ENCODE data around the gene SLC26A11. TPM values are rescaled to one million over a fixed set of nuclear protein-coding genes. Genes with fewer than 3 reads are reported as not detected.

The SLC26A11 gene
- polyA plus RNA-seq, 2 of the 4 experiments (the other 2 are of a cell fraction) = 8.3 to 13.7 TPM

GRCh38 chr17:80224683-80225082 lies 4.5 kb downstream of the SLC26A11 start (continued):
- TF ChIP-seq HMGXB4 (CRISPR knock-in tag; IDR thresholded peaks at IDR 0.05; ENCODE audit: borderline replicate concordance) (no peak), CTCF (IDR thresholded peaks at IDR 0.05) (no peak)

- ChIA-PET CTCF (interaction anchor here (0.6 to 3.3 kb wide), 7 partner anchors 13 to 733 kb away, joined by 3 to 22 read pairs (median 4); partner anchors contain the start of gene GAA), POLR2A (interaction anchor here (0.6 kb wide), 1 partner anchor 392 kb away, joined by 6 read pairs; no protein-coding TSS in a partner anchor)
- TF ChIP-seq HES2 (IDR thresholded peaks at IDR 0.05) (no peak), MYC (IDR thresholded peaks at IDR 0.05; ENCODE audit: borderline replicate concordance, low read length) (no peak), HOXB5 (CRISPR knock-in tag; IDR thresholded peaks at IDR 0.05) (no peak), EHF (CRISPR knock-in tag; IDR thresholded peaks at IDR 0.05) (no peak), TP53 (CRISPR knock-in tag; IDR thresholded peaks at IDR 0.05) (no peak), HMGXB4 (CRISPR knock-in tag; IDR thresholded peaks at IDR 0.05; ENCODE audit: borderline replicate concordance) (no peak), JUN (IDR thresholded peaks at IDR 0.05) (no peak), REST (IDR thresholded peaks at IDR 0.05) (no peak), ESRRA (IDR thresholded peaks at IDR 0.05; ENCODE audit: borderline replicate concordance, low read length) (no peak)
- DNase-seq (ENCODE audit: low read depth in 1 of 2, low spot score in 1 of 2) (no peak), ATAC-seq (no peak), FAIRE-seq (no peak)
- Histone ChIP-seq H3K4me3 (no peak overlapping the region), H3K27ac (no peak overlapping the region), H3K4me1 (peaks cover 5% of the 10 kb centered on the region), H3K9me3 (no peaks in the 10 kb centered on the region), H3K4me2 (no peak overlapping the region)
- 91% methylated on average over 6 of the region's 6 CpGs for WGBS (ENCODE audit: missing lambda C conversion rate)
Observed at GRCh38 chr17:80225230-80225629, 5.0 kb downstream of the SLC26A11 start.

- TF ChIP-seq POLR2AphosphoS2 (conservative IDR thresholded peaks at IDR 0.05; ENCODE audit: low read length) (no peak), CHD2 (IDR thresholded peaks at IDR 0.05; ENCODE audit: low read length, partially characterized antibody) (no peak), FOSL2 (IDR thresholded peaks at IDR 0.05) (no peak), FOSL2 (CRISPR knock-in tag; IDR thresholded peaks at IDR 0.05) (no peak), ATOH8 (CRISPR knock-in tag; IDR thresholded peaks at IDR 0.05; ENCODE audit: low read depth) (no peak), ZFP36 (IDR thresholded peaks at IDR 0.05; ENCODE audit: borderline replicate concordance, partially characterized antibody) (no peak), SMC3 (IDR thresholded peaks at IDR 0.05) (no peak), CHD4 (IDR thresholded peaks at IDR 0.05; ENCODE audit: borderline replicate concordance) (no peak), JUN (IDR thresholded peaks at IDR 0.05) (no peak), KDM5A (IDR thresholded peaks at IDR 0.05) (no peak), KDM1A (IDR thresholded peaks at IDR 0.05; ENCODE audit: low read depth) (no peak), RARB (CRISPR knock-in tag; IDR thresholded peaks at IDR 0.05) (no peak), CBX8 (IDR thresholded peaks at IDR 0.05) (no peak), NPAS2 (CRISPR knock-in tag; IDR thresholded peaks at IDR 0.05; ENCODE audit: borderline replicate concordance) (no peak), FOSB (CRISPR knock-in tag; IDR thresholded peaks at IDR 0.05) (no peak), PHF8 (IDR thresholded peaks at IDR 0.05; ENCODE audit: borderline replicate concordance, low read depth) (no peak)
- Histone ChIP-seq H3K4me2 (no peak overlapping the region), H3K27ac (no peak overlapping the region), H3K4me1 (no peaks in the 10 kb centered on the region), H3K4me3 (no peak overlapping the region), H3K9me3 (peaks cover 6% of the 10 kb centered on the region; the same call in 2 of the 3 replicates)
- 95% methylated on average over 4 of the region's 4 CpGs for WGBS (ENCODE audit: missing lambda C conversion rate)
- ChIA-PET CTCF (interaction anchor here (0.8 to 3.3 kb wide), 10 partner anchors 18 to 754 kb away, joined by 3 to 22 read pairs (median 4); partner anchors contain the start of gene GAA), POLR2A (no interaction called here)
- no peak for DNase-seq (ENCODE audit: low read depth in 1 of 2, low spot score in 1 of 2)
- no peak for ATAC-seq
- no peak for FAIRE-seq
Observed at GRCh38 chr17:80227156-80227555, 6.9 kb downstream of the SLC26A11 start.

Measured in A549 (cell line).